Measurements from ENCODE around the gene KIAA1217. TPM values are rescaled to one million over a fixed set of nuclear protein-coding genes. Genes with fewer than 3 reads are reported as not detected.

Gene KIAA1217
- polyA plus RNA-seq, 2 of the 4 experiments (the other 2 are of a cell fraction) = 1.5 to 2.7 TPM

DNA sequence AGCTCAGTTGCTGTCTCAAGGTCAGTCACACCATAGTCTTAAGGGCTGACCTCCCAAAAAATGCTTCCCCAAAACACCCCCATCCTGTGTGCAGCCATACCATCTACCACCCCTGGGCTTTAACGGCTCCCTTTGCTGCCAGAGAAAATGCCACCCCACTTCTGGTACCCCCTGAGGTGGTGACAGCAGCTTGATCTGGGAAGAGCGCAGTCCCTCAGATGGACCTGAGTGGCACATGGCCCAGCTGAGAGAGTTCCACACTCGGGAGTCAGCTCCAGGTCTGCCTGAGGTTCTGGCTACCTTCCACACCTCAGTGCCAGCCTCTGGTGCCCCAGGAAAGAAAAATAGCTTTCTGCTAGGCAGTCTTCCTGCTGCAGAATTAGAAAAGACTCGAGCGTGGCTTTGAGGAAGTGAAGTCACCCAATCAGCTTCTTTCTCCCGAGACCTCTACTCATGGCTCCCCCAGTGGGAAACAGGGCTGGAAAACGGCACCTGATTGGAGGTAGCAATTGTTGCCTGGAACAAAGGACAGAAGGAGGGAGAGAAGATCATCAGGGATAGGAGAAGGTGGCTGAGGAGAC is 363.0 kb downstream of the KIAA1217 start:
- 65% methylated on average over 6 of the region's 7 CpGs for WGBS (ENCODE audit: missing lambda C conversion rate)
- ATAC-seq = peak in 1 of 2 experiments; percentile 10; a peak in 1 of 6 replicates

DNA sequence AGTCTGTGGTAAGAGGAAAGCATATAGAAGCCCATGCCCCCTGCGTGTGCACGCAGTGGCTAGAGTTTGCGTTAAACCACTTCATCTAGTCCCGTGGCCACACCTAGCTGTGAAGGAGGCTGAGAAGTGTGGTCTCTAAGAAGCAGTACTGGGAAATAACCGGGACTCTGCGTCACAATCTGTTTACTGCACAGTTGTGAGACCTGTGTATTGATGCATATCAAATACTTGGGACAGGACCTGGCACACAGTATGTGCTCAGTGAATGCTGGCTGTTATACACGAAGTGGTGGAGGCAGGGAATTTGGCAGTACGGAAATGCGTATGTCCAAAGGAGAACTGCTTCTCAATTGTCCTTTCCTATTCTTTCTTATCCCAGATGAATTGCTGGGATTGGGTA is 365.2 kb downstream of the KIAA1217 start:
- FAIRE-seq (no peak), DNase-seq (ENCODE audit: low read depth in 1 of 2, low spot score in 1 of 2) (no peak), ATAC-seq (peak in 1 of 2 experiments; percentile 28; a peak in 3 of 6 replicates)
- Histone ChIP-seq H3K4me1 (no peaks in the 10 kb centered on the region), H3K27ac (no peak overlapping the region), H3K4me3 (no peak overlapping the region), H3K4me2 (no peak overlapping the region), H3K9me3 (no peaks in the 10 kb centered on the region)
- WGBS (ENCODE audit: missing lambda C conversion rate) = 61% methylated on average over 9 of the region's 9 CpGs
- CTCF ChIA-PET = no interaction called here
- TF ChIP-seq TFCP2L1 (CRISPR knock-in tag; IDR thresholded peaks at IDR 0.05) = no peak
- TF ChIP-seq HDAC2 (IDR thresholded peaks at IDR 0.05) = no peak
- no peak for TF ChIP-seq MYC (IDR thresholded peaks at IDR 0.05; ENCODE audit: borderline replicate concordance, low read length)
- TF ChIP-seq POLR2AphosphoS2 (conservative IDR thresholded peaks at IDR 0.05; ENCODE audit: low read length) = no peak
- no peak for TF ChIP-seq PHF8 (IDR thresholded peaks at IDR 0.05; ENCODE audit: borderline replicate concordance, low read depth)
- no peak for TF ChIP-seq RARB (CRISPR knock-in tag; IDR thresholded peaks at IDR 0.05)
- TF ChIP-seq HMGXB4 (CRISPR knock-in tag; IDR thresholded peaks at IDR 0.05; ENCODE audit: borderline replicate concordance) = no peak
- TF ChIP-seq HOXA7 (CRISPR knock-in tag; IDR thresholded peaks at IDR 0.05) = no peak
- no peak for TF ChIP-seq ZNF302 (CRISPR knock-in tag; IDR thresholded peaks at IDR 0.05)
- no peak for TF ChIP-seq EHMT2 (IDR thresholded peaks at IDR 0.05; ENCODE audit: low read depth)
- no peak for TF ChIP-seq FOXS1 (CRISPR knock-in tag; IDR thresholded peaks at IDR 0.05)
- POLR2A ChIA-PET = no interaction called here

More for the DNA sequence above, 363.0 kb downstream of the KIAA1217 start:
- Histone ChIP-seq H3K27ac (no peak overlapping the region), H3K4me3 (no peak overlapping the region), H3K4me2 (no peak overlapping the region), H3K4me1 (no peaks in the 10 kb centered on the region), H3K9me3 (no peaks in the 10 kb centered on the region)
- no peak for DNase-seq (ENCODE audit: low read depth in 1 of 2, low spot score in 1 of 2)
- no peak for TF ChIP-seq POLR2AphosphoS2 (conservative IDR thresholded peaks at IDR 0.05; ENCODE audit: low read length)
- TF ChIP-seq MAX (IDR thresholded peaks at IDR 0.05) = no peak
- no peak for TF ChIP-seq BHLHE40 (IDR thresholded peaks at IDR 0.05; ENCODE audit: low read depth, low read length)
- TF ChIP-seq RNF2 (IDR thresholded peaks at IDR 0.05; ENCODE audit: borderline replicate concordance, low read depth) = no peak
- TF ChIP-seq, protein P1, sequence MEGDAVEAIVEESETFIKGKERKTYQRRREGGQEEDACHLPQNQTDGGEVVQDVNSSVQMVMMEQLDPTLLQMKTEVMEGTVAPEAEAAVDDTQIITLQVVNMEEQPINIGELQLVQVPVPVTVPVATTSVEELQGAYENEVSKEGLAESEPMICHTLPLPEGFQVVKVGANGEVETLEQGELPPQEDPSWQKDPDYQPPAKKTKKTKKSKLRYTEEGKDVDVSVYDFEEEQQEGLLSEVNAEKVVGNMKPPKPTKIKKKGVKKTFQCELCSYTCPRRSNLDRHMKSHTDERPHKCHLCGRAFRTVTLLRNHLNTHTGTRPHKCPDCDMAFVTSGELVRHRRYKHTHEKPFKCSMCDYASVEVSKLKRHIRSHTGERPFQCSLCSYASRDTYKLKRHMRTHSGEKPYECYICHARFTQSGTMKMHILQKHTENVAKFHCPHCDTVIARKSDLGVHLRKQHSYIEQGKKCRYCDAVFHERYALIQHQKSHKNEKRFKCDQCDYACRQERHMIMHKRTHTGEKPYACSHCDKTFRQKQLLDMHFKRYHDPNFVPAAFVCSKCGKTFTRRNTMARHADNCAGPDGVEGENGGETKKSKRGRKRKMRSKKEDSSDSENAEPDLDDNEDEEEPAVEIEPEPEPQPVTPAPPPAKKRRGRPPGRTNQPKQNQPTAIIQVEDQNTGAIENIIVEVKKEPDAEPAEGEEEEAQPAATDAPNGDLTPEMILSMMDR (IDR thresholded peaks at IDR 0.05) = no peak
- TF ChIP-seq FOSB (CRISPR knock-in tag; IDR thresholded peaks at IDR 0.05) = no peak
- TF ChIP-seq, protein P2, sequence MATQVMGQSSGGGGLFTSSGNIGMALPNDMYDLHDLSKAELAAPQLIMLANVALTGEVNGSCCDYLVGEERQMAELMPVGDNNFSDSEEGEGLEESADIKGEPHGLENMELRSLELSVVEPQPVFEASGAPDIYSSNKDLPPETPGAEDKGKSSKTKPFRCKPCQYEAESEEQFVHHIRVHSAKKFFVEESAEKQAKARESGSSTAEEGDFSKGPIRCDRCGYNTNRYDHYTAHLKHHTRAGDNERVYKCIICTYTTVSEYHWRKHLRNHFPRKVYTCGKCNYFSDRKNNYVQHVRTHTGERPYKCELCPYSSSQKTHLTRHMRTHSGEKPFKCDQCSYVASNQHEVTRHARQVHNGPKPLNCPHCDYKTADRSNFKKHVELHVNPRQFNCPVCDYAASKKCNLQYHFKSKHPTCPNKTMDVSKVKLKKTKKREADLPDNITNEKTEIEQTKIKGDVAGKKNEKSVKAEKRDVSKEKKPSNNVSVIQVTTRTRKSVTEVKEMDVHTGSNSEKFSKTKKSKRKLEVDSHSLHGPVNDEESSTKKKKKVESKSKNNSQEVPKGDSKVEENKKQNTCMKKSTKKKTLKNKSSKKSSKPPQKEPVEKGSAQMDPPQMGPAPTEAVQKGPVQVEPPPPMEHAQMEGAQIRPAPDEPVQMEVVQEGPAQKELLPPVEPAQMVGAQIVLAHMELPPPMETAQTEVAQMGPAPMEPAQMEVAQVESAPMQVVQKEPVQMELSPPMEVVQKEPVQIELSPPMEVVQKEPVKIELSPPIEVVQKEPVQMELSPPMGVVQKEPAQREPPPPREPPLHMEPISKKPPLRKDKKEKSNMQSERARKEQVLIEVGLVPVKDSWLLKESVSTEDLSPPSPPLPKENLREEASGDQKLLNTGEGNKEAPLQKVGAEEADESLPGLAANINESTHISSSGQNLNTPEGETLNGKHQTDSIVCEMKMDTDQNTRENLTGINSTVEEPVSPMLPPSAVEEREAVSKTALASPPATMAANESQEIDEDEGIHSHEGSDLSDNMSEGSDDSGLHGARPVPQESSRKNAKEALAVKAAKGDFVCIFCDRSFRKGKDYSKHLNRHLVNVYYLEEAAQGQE (IDR thresholded peaks at IDR 0.05) = no peak
- TF ChIP-seq HOXB13 (CRISPR knock-in tag; IDR thresholded peaks at IDR 0.05; ENCODE audit: low read depth) = no peak
- TF ChIP-seq RCOR1 (IDR thresholded peaks at IDR 0.05; ENCODE audit: low read depth, low read length) = no peak
- no peak for TF ChIP-seq HOXB5 (CRISPR knock-in tag; IDR thresholded peaks at IDR 0.05)
- TF ChIP-seq HOXA7 (CRISPR knock-in tag; IDR thresholded peaks at IDR 0.05) = no peak
- TF ChIP-seq, protein P3, sequence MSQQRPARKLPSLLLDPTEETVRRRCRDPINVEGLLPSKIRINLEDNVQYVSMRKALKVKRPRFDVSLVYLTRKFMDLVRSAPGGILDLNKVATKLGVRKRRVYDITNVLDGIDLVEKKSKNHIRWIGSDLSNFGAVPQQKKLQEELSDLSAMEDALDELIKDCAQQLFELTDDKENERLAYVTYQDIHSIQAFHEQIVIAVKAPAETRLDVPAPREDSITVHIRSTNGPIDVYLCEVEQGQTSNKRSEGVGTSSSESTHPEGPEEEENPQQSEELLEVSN (IDR thresholded peaks at IDR 0.05; ENCODE audit: borderline replicate concordance, low read depth) = no peak
- no peak for TF ChIP-seq ZNF302 (CRISPR knock-in tag; IDR thresholded peaks at IDR 0.05)
- TF ChIP-seq FOXS1 (CRISPR knock-in tag; IDR thresholded peaks at IDR 0.05) = no peak
- TF ChIP-seq, protein P4, sequence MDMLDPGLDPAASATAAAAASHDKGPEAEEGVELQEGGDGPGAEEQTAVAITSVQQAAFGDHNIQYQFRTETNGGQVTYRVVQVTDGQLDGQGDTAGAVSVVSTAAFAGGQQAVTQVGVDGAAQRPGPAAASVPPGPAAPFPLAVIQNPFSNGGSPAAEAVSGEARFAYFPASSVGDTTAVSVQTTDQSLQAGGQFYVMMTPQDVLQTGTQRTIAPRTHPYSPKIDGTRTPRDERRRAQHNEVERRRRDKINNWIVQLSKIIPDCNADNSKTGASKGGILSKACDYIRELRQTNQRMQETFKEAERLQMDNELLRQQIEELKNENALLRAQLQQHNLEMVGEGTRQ (IDR thresholded peaks at IDR 0.05) = no peak
- TF ChIP-seq RAD21 (conservative IDR thresholded peaks at IDR 0.05 in 1 of 2, IDR thresholded peaks at IDR 0.05 in 1 of 2) = no peak
- no peak for TF ChIP-seq ZFP36 (IDR thresholded peaks at IDR 0.05; ENCODE audit: borderline replicate concordance, partially characterized antibody)
- no peak for TF ChIP-seq SMC3 (IDR thresholded peaks at IDR 0.05)
- TF ChIP-seq CBX2 (IDR thresholded peaks at IDR 0.05; ENCODE audit: borderline replicate concordance, low read depth) = no peak
- no peak for TF ChIP-seq GATA3 (IDR thresholded peaks at IDR 0.05; ENCODE audit: borderline replicate concordance)
- no peak for FAIRE-seq
- ChIA-PET CTCF (interaction anchor here (1.1 to 1.6 kb wide), 3 partner anchors 13 to 45 kb away, joined by 3 to 5 read pairs (median 5); no protein-coding TSS in a partner anchor), POLR2A (no interaction called here)
